BLaER1 (cell line): Measurements from ENCODE around the gene OBSCN.

Source experiments
- H3K27ac ChIP-seq: shearing (Covaris generic); formaldehyde crosslinking; 2 replicates; pipeline ENCODE4 v1.8.1; 2022
- H3K27me3 ChIP-seq: shearing (Covaris generic); formaldehyde crosslinking; 2 replicates; pipeline ENCODE4 v1.8.1; 2022
- H3K36me3 ChIP-seq: shearing (Covaris generic); formaldehyde crosslinking; 2 replicates; pipeline ENCODE4 v1.8.1; 2022
- H3K4me1 ChIP-seq: shearing (Covaris generic); formaldehyde crosslinking; 2 replicates; pipeline ENCODE4 v1.8.1; 2022
- H3K4me2 ChIP-seq: shearing (Covaris generic); formaldehyde crosslinking; 2 replicates; pipeline ENCODE4 v1.8.1; 2022
- H3K4me3 ChIP-seq: shearing (Covaris generic); formaldehyde crosslinking; 2 replicates; pipeline ENCODE4 v1.8.1; 2022
- H3K9ac ChIP-seq: shearing (Covaris generic); formaldehyde crosslinking; 2 replicates; pipeline ENCODE4 v1.8.1; 2022
- H3K9me3 ChIP-seq: shearing (Covaris generic); formaldehyde crosslinking; 2 replicates; pipeline ENCODE4 v1.8.1; 2022
- H4K20me1 ChIP-seq: shearing (Covaris generic); formaldehyde crosslinking; 2 replicates; pipeline ENCODE4 v1.8.1; 2022
- Cebpa-rat ChIP-seq: shearing (Covaris generic); IDR thresholded peaks from 2 replicates; pipeline ENCODE4 v1.8.1; 2022

OBSCN gene

DNA sequence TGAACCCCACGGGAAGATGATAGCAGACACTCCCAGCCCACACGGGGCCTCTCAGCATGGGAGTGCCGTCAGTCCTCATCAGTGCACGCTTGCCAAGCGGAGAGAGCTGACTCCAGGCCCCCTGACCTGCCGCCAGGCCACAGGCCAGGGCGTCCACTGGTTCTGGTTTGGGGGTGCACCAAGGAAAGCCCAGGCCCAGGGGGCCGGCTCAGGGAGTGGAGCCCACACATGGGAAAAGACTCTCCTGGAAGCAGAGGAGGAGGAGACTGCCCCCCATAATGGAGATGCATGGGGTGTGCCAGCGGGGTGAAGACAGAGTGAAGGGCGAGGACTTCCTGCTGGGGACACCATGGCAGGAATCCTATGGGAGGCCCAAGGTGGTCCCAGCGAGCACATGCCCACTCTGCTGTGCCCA lies 192.4 kb downstream of the OBSCN start:
- TF ChIP-seq Cebpa-rat: no peak
- Histone ChIP-seq H4K20me1 (peaks cover 97% of the 10 kb centered on the region), H3K4me1 (peaks cover 27% of the 10 kb centered on the region), H3K27ac (no peak overlapping the region), H3K4me3 (no peak overlapping the region), H3K4me2 (no peak overlapping the region), H3K36me3 (peaks cover 92% of the 10 kb centered on the region), H3K27me3 (no peaks in the 10 kb centered on the region), H3K9me3 (no peaks in the 10 kb centered on the region), H3K9ac (no peak overlapping the region)

DNA sequence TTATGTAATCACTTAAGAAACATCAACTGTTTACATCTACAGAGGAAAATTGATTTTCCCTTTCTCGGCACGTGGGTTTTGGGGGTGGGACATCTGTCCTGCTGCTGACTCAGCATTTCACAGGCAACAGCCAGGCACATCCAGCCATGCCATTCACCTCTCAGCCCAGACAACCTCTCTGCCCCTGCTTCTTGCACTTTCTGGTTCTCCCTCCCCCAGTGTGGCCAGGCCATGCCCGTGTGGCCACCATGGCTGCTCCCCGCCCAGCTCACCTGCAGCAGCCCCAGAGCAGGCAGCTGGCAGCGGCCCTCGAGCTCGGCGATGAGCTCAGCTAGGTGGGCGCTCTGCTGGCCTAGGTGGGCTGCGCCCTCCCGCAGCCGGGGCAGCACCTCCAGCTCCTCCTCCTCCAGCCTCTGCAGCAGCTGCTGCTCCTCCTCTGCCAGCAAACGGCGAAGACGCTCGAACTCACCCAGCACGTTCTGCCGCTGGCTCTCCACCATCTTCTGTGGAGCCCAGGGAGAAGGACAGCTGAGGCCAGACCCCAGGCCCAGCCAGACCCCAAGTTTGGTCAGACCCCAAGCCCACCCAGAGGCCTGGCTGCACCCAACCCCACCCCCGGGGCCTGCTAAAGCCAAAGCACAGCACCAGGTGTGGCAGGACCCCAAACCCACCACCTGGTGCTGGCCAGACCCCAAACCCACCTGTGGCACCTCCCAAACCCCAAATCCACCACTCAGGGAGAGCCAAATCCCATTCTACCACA lies 193.0 kb downstream of the OBSCN start:
- no peak for TF ChIP-seq Cebpa-rat
- Histone ChIP-seq H3K9ac (no peak overlapping the region), H3K36me3 (peaks cover 86% of the 10 kb centered on the region), H3K27ac (no peak overlapping the region), H3K9me3 (no peaks in the 10 kb centered on the region), H3K4me1 (peaks cover 31% of the 10 kb centered on the region), H3K27me3 (no peaks in the 10 kb centered on the region), H4K20me1 (peaks cover 97% of the 10 kb centered on the region), H3K4me3 (no peak overlapping the region), H3K4me2 (no peak overlapping the region)

DNA sequence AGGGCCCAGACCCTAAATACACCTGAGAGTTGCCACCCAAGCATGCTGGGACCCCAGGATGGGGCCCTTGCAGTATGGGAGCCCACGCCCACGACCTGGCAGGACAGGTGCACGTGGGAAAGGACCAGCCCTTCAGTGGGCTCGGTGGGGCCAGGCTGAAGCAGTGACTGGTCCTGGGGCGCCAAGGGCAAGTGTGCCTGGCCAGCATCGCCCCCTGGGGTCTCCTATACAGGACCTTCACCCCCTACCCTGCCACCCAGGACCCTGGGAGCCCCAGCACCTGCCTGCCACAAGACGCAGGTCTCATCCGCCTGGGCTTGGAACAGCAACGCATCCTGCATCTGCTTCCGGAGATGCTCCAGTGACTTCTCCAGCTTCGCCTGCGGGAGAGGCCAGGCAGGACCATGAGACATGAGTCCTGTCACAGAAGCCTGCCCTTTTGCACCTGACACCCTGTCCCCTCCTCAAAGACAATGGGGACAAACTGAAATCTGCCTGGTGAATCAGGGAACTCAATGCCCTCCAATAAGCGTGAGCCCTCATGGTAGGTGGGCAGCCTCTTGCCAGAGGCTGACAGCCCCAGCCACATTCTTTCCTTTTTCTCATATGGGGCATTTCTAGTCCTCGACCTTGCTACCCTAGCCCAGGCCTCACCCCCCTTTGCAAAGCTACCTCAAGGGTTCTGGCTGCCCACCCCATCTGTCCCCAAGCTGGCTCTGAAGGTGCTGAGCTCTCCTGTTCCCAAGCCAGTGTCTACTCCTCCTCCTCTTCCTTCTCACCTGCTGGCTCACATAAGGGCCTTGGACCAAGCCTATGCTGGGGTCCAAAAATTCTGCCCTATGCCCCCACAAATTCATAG lies 194.2 kb downstream of the OBSCN start:
- no peaks in the 10 kb centered on the region for H3K27me3 ChIP-seq
- peaks cover 31% of the 10 kb centered on the region for H3K4me1 ChIP-seq
- H3K36me3 ChIP-seq: peaks cover 74% of the 10 kb centered on the region
- no peak overlapping the region; the same call in 1 of the 2 replicates for H3K27ac ChIP-seq
- no peaks in the 10 kb centered on the region for H3K9me3 ChIP-seq
- no peak overlapping the region for H3K9ac ChIP-seq
- H3K4me3 ChIP-seq: no peak overlapping the region
- no peak overlapping the region for H3K4me2 ChIP-seq
- peaks cover 93% of the 10 kb centered on the region for H4K20me1 ChIP-seq
- no peak for TF ChIP-seq Cebpa-rat

DNA sequence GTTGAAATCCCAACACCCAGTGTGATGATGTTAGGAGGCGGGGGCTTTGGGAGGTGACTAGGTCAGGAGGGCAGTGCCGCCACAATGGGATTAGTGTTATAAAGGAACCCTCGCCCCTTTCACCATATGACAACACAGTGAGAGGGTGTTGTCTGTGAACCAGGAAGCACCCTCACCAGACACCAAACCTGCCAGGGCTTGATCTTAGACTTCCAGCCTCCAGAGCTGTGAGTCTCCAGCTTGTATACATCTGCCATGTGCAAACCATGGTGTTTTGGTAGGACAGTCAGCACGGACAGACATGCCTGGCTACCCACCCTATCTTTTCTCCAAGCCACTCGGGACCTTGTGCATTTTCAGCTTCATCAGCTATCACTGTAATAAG lies 194.8 kb downstream of the OBSCN start:
- Histone ChIP-seq H3K4me3 (no peak overlapping the region), H3K9ac (no peak overlapping the region; the same call in 1 of the 2 replicates), H3K36me3 (peaks cover 68% of the 10 kb centered on the region), H3K4me1 (peaks cover 37% of the 10 kb centered on the region), H3K27ac (no peak overlapping the region; the same call in 1 of the 2 replicates), H3K9me3 (no peaks in the 10 kb centered on the region), H3K4me2 (peak overlapping the region; percentile 5; the same call in 1 of the 2 replicates), H3K27me3 (no peaks in the 10 kb centered on the region), H4K20me1 (peaks cover 87% of the 10 kb centered on the region)
- TF ChIP-seq Cebpa-rat: no peak

DNA sequence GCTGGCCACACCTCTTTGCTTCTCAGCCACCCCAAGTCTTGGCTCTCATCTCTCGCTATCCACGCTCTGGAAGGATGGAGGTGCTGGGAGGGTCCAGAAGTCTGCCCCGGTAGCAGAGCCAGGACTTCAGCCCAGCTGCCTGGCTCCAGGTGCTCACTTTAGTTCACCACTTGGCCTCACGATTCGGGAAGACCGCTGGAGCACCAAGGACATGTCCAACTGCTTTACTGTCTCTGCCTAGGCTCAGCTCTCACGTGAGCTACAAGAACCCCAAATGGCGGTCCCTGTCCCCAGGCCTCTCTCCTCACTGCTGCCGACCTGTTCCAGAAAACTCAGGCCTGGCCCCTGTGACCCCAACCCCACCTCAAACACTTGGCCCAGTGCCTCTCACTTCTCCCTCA lies 195.4 kb downstream of the OBSCN start:
- Histone ChIP-seq H3K36me3 (peaks cover 62% of the 10 kb centered on the region), H4K20me1 (peaks cover 86% of the 10 kb centered on the region), H3K4me1 (peaks cover 43% of the 10 kb centered on the region), H3K27ac (no peak overlapping the region), H3K9ac (no peak overlapping the region; the same call in 1 of the 2 replicates), H3K4me2 (peak overlapping the region; percentile 5; the same call in 1 of the 2 replicates), H3K4me3 (no peak overlapping the region), H3K27me3 (no peaks in the 10 kb centered on the region), H3K9me3 (no peaks in the 10 kb centered on the region)
- no peak for TF ChIP-seq Cebpa-rat

DNA sequence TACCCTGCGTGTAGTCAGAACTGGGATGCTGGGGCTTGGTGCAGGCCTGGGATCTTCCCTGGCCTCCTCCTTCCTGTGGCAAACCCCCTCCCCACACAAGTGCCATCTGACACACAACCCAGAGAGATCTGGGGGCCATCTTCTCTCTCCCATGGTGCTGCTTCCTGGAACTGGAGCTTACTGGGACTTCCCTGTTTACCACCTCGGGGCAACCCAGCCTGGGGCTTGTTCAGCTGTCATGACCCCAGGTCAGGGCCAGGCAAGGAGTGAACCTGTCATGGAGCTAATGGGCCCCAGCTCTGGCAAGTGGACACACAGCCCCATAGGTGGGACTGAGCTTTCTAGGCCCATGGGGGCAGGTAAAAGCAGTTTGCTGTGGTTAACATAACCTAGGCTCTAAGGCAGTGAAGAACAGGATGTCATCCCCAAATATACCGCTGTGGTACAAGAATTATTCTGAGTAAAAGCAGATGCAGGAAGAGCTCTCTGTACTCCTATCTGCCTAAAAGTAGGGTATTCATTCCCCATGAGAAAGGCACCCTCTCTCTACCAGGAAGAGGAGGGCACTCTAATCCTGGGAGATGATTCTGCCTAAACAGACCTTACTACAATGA lies 196.4 kb downstream of the OBSCN start:
- peak overlapping the region; percentile 95; the same call in 1 of the 2 replicates for H3K9ac ChIP-seq
- 0 out of 2 replicates have a peak overlapping the region, but pooled peaks have one; percentile 96 for H3K4me3 ChIP-seq
- peak overlapping the region; percentile 96 for H3K4me2 ChIP-seq
- no peak for TF ChIP-seq Cebpa-rat
- H3K36me3 ChIP-seq: peaks cover 53% of the 10 kb centered on the region
- H3K9me3 ChIP-seq: no peaks in the 10 kb centered on the region
- H4K20me1 ChIP-seq: peaks cover 81% of the 10 kb centered on the region
- peaks cover 47% of the 10 kb centered on the region for H3K4me1 ChIP-seq
- peak overlapping the region; percentile 7; the same call in 1 of the 2 replicates for H3K27ac ChIP-seq
- no peaks in the 10 kb centered on the region for H3K27me3 ChIP-seq

DNA sequence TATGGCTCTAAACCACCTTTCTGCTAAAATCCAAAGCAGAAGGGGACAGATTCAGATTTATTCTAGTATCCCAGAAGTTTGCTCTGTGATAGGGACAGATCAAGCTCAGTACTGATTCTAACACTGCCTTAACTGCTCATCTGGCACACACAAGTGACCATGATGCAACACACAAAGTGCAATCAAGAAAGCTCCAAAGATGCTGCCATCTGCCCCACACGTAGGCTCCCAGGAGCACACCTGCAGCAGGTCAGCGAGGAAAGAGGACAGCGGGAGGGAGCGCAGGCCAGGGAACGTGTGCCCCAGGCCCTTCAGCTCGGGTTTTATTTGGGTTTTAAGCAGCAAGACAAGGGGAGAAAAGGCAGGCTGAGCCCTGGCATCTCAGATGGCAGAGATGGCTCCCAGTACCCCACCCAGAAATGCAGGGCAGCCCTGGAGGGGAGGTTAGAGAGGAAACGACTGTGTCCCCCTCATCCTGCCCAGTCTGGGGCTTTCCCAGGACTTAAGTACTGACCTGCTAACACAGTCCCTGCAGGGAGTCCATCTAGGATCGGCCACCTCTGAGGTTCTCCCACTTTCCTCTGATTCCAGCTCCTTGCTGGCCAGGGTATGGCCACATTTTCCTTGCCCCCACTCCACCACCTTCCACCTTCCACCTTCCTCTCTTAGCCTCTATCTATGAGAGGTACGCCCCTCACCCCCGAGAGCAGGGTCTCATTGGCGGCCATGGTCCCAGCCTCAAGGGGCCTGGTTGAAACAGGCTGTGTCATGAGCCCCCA lies 197.5 kb downstream of the OBSCN start:
- Histone ChIP-seq H3K4me1 (peaks cover 47% of the 10 kb centered on the region), H3K9ac (peak overlapping the region; percentile 95), H3K27ac (peak overlapping the region; percentile 95), H3K9me3 (no peaks in the 10 kb centered on the region), H3K36me3 (peaks cover 49% of the 10 kb centered on the region), H3K27me3 (no peaks in the 10 kb centered on the region), H3K4me2 (peak overlapping the region; percentile 96), H3K4me3 (peak overlapping the region; percentile 96), H4K20me1 (peaks cover 77% of the 10 kb centered on the region)
- no peak for TF ChIP-seq Cebpa-rat

DNA sequence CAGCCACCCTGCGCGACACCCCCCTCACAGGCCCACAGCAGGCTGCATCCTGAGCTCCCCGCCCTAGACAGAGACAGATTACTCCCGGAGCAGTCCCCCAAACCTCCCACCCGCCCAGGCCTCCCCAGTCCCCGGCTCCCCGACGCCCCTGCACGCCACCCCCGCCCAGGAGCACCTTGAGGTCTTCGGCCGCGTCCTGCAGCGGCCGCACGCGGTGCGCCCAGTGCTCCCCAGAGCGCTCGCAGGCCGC lies 198.1 kb downstream of the OBSCN start:
- peaks cover 77% of the 10 kb centered on the region for H4K20me1 ChIP-seq
- peak overlapping the region; percentile 95 for H3K27ac ChIP-seq
- H3K27me3 ChIP-seq: no peaks in the 10 kb centered on the region
- peak overlapping the region; percentile 96 for H3K4me3 ChIP-seq
- peak overlapping the region; percentile 95 for H3K9ac ChIP-seq
- peaks cover 47% of the 10 kb centered on the region for H3K4me1 ChIP-seq
- H3K4me2 ChIP-seq: peak overlapping the region; percentile 96
- TF ChIP-seq Cebpa-rat: no peak
- H3K36me3 ChIP-seq: peaks cover 46% of the 10 kb centered on the region
- H3K9me3 ChIP-seq: no peaks in the 10 kb centered on the region
